GM19193 (cell line): ENCODE measurements around the gene TNFRSF1A.

Experiments
- POLR2A ChIP-seq: IDR thresholded peaks from 4 replicates; pipeline ENCODE4 v1.6.1; 2011; ENCODE audit not compliant: insufficient read depth, insufficient read length; ENCODE audit errors: extremely low read depth

Gene TNFRSF1A

DNA sequence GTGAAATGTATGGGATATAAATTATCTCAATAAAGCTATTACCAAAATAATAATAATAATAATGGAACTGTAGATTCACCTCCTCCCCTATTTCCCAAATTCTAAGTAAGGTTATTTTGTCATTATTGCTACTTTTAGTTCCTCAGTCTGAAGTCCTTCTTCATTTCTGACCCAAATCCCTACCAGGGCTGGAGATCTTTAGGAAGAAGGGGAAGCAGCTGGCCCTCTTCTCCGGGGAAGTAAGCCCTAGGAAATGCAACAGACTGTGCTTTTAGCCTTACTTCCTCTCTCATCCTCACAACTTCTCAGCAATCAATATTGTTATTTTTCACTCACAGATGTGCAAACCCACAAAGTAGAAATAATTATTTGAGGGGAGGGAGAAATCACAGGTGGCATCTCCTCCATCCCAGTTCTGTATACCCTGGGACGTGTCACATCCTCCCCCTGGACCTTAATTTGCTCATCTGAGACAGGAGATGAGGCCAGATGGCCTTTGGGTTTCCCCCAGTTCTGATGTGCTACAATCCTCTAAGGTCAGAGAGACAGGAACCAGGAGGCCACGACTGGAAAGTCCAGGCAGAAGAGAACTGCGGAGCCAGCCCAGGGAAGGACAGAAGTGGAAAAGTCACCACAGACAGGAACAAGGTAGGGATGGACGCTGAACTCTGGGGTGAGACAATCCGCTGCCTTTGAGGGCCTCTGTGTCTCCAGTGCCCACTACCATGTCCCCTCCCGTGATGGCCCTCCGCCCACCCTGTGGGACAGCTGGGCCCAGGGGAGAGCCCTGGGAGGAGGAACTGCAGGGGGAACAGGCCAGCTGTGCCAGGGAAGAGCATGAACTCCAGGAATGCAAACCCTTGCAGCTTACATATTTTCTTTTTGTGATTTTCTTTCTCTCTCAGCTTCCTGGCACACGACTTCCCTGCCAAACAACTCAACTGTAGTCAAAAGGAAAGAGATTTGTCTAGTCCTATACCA lies 10.6 kb upstream of the TNFRSF1A start:
- no peak for TF ChIP-seq POLR2A

DNA sequence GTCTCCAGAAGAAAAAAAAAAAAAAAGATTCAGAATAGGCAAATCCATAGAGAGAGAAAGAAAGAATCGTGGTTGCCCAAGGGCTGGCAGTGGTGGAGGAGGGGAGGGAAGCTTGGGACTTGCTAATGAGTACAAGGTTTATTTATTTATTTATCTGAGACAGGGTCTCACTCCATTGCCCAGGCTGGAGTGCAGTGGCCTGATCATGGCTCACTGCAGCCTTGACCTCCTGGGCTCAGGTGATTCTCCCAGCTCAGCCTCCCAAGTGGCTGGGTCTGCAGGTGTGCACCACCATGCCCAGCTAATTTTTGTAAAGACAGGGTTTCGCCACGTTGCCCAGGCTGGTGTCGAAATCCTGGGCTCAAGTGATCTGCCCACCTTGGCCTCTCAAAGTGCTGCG lies 9.7 kb upstream of the TNFRSF1A start:
- TF ChIP-seq POLR2A: no peak

DNA sequence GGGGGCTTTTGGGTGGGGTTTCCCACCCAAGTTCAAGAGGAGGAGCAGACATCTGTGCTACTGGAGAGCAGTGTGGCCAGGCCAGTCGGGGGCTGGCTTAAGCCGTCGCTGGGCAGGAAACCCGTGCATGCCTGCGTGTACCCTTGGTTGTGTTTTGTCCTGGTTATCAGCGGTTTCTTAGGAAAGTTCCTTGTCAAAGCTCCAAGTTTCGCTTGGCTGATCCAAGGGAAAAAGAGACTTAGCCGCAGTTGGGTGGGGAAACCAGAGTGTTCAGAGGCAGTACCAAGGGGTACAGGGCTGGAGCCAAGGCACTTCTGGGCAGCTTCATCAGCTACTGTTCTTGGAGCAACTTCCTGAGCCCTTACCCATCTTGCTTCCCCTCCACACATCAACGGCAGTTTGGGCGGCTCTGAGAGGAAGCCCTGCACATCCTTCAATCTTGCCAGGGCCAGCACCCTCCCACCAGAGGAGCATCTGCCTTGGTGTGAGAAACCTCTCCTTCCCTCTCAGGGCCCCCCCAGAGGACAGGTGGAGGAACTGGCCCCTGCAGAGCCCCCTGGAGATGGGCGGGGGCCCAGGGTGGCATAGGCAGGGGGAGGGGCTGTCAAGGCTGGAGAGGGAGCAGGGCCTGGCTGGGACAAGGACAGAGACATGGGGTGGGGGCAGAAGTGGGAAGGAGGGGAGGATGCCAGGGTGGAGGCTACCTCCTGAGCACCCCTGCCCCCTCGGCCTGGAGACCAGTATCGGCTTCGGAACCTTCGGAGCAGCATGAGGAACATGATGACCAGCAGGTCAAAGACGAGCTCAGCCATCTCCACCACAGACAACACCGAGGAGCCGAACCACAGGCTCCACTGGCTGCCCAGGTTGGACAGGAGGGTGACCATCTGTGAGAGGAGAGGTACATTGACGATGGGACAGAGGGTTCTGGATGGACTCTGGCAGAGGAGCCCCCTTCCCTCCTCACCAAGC lies 5.8 kb upstream of the TNFRSF1A start:
- no peak for TF ChIP-seq POLR2A

DNA sequence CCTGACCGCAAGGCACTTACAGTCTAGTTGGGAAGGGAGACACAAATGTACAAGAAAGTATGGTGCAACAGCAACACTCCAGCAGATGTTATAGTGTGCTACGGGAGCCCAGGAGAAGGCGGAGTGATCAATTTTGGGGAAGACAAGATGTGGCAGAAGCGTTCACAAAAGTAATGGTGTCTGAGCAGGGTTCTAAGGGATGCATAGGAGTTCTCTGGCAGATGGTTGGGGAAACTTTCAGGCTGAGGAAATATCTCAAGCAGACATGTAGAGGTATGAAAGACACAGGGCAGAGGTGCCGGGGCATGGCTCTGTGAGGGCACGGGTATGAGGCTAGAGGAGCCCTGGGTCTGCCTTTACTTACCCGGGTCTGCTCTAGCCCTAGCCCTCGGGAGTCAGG lies 5.1 kb upstream of the TNFRSF1A start:
- TF ChIP-seq POLR2A: no peak

DNA sequence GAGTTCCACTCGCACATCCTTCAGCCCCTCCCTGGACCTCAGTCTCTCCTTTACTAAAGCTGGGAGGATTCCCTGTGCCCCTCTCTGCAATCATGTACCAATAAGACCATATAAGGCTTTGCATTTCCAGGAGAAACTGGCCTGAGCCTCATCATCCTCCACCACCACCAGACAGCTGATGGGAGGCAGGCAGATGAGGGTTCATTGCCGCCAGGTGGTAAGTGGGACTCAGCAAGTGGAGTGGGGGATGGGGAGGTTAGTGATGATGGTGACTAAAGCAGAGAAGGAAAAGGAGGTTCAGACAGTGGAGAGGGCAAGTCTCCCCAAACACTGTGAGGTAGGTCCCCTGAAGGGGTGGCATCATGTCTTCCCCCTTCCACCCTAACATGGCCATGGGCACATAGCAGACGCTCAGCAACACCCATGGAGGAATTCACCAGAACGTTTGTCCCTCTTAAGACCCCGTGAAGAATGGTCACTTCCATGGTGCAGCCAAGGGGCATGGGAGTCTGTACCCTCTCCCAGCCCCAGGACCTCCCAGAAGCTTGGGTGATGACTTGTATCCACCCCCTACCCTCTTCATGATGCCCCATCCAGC lies 4.5 kb upstream of the TNFRSF1A start:
- no peak for TF ChIP-seq POLR2A

DNA sequence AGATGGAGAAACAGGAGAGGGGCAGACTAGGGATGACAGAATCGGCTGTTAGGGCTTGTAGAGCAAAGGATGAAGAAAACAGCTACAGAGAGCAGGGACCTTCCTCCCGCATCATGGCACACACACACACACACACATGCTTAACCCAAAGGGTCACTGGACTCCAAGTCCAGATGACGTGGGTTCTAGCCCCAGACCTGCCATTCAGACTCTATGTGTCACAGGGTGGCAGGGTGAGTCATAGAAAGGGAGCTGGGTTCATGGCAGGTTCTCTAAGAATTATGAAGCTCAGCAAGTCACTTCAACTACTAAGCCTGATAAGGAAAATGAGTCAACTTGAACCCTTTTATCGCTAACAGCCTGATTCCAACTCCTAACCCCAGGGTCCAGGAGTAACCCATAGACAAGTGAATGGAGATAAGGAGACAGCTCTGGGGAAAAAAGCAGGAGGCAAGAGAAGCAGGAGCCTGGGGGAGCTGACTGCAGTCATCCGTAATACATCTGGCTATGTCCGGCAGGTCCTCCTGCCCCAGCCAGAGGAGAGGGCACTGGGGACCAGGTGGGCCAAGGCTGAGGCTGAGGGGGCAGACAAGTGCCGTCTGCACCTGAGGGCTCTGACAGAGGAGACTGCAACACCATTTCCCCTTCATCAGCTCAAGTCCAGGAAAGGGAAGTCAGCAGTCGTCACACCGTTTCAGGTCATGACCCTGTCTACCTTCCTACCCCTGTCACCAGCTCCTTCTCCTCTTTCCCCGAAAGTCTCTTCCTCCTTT lies 3.6 kb upstream of the TNFRSF1A start:
- TF ChIP-seq POLR2A: no peak

DNA sequence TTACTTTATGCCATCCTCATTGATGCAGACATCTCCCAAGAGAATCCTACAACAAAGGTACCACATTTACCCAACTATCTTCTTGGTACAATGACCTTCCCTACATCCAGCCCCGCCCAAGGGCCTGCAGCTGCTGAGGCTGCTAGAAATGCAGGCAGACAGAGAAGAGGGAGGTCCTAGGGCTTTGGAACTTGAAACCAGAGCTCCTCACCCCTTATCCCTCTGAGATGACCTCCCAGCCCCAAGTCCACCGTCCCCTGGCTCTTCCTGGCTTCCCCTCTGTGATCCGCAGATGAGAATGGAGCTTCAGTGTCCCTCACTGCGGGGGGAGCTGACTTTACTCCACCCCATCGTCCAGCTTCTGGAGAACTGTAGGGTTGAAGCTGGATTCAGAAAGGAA lies 1.6 kb upstream of the TNFRSF1A start:
- no peak for TF ChIP-seq POLR2A

DNA sequence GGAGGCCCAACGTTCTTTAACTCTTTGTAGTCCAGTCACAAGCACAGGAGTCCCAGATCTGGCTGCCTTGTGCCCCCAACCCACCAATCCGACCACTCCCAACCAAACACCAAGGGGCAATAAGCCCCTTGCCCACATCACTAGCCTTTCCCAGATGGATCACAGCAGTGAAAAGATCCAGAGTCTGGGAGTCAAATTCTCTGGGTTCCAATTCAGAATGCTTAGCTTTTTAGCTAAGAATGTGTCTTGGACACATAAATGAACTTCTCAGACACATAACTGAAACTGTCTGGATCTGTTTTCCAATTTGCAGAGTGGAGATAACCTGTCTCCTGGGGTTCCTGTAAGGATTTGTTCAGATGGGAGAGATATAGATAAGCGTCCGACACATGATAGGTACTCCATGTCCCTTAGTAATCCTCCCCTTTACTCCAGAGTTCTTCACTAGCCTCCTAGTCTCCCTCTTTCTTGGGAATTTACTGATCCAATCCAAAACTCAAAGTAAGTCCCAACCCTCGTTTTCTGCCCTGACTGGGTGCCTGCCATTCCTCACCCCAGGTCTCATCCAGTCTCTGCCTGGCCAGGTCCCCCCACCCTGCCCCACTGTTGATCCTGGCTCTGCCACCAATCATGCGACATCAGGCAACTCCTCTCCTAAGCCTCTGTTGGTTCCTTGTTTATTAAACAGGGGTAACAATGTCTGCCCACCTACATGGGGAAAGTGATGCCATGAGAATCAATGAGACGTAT lies 439 bp upstream of the TNFRSF1A start:
- no peak for TF ChIP-seq POLR2A

DNA sequence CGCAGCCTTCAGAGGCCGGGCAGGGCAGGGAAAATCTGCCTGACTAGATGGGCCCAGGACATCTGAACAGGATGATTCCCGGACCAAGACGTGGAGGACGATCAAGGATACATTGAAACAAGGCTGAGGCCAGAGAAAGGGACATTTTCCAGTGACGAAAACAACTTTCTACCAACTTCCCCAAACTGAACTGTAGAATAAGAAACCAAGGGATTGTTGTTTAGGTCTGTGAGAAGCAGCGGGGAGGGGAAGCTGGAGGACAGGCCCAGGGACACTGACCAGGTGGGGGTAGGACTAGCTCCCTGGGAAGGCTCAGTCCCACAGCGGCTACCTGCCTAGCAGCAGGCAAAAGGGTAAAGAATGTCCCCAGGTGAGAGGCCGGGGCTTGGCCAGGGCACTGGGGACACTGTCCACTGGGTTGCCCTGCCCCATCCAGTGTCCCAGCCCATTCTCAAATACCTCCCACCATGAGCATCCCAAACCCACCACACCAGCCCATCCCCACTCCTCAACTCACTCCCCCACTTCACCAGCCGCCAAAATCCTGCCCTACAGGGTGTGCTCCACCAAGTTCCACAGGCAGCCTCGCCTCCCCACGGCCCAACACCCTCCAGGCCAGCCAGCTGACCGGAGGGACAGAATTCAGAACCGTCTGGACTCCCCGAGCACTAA lies 995 bp downstream of the TNFRSF1A start:
- TF ChIP-seq POLR2A: no peak

DNA sequence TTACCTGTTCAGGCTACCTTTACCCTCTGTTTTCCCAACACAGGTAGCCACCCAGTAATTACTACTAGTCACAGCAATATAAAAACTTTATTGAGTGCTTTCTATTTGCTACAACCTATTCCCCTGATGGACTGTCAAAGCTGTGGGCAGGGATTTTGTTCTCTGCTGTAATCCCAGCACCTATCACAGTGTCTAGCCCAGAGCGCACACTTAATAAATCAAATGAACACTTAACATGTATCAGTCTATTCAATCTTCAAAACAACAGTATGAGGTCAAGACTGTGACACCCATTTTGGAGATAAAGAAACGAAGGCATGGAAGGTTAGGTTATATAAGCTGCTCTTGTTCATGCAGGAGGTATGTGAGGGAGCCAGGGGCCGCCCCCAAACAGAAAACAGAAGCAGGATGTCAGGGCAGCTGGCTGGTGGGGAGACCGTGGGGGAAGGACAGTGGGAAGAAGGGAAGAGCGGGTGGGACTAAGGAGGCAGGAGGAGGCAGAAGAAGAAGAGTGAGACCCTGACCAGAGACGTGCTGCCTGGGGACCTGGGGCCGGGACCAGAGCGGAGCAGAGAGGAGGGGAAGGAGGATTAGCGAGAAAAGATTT lies 1.7 kb downstream of the TNFRSF1A start:
- no peak for TF ChIP-seq POLR2A

DNA sequence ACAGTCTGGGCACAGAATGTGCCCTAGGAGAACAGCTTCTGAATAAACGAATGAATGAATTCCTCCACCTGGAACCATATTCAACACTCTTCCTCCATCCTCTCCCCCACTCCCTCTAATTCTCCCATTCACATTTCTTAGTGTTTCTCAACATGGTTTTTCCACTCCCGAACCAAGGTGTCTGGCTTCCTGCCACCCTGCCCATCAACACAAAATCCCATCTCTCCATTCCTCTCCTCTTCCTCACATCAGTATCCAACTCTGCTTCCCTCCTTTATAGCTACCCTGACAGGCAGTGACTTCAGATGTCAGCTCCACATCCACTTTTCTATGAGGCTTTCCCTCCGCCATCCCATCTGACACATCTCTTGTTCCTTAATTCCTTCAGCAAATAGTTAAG lies 2.9 kb downstream of the TNFRSF1A start:
- no peak for TF ChIP-seq POLR2A

DNA sequence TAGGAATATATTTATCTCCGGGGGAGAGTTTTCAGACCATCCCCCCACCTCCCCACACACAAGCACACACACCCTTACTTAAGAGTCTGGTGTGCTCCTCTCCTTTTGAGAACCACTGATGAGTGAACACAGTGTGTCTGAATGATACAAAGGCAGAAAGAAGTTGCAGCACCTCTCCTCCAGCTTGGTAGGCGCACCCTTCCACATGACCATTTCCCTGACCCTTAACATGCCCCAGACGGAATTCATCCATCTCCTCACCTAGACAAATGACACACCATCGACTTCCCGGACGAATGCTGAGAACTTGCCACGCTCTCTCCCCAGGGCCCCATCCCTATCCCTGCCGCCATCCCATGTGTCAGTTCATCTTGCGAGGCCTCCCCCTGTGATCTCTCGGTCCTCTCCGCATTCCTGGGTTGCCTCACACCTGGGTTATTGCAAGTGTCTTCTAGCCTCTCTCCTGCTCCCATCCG lies 3.9 kb downstream of the TNFRSF1A start:
- TF ChIP-seq POLR2A: no peak
